OCI-LY3 (cell line): Measurements from ENCODE around the gene DOCK7.

Experiments used
- CTCF ChIP-seq: fragments of 200-600, 300-600 bp; sonication (generic); IDR thresholded peaks from 2 replicates; pipeline ENCODE4 v1.5.1; 2014; ENCODE audit warnings: antibody characterized with exemption, low read length, low read depth
- EZH2phosphoT487 ChIP-seq: fragments of 200-600 bp; shearing (Covaris generic); IDR thresholded peaks from 2 replicates; pipeline ENCODE4 v1.6.1; 2018; ENCODE audit warnings: antibody characterized with exemption, mixed run types, low read depth

GRCh38 chr1:62444701-62445100 is 243.5 kb downstream of the DOCK7 start:
- TF ChIP-seq CTCF (no peak), EZH2phosphoT487 (no peak)
